Thyroid gland (tissue), 4 donors: ENCODE results near the gene NR1I2. TPM values are rescaled to one million over a fixed set of nuclear protein-coding genes. Genes with fewer than 3 reads are reported as not detected.

Experiments used
- DNase-seq, 2 donors: peaks; one replicate each; pipeline ENCODE4 v3.0.0-alpha.2; 2019
- H3K27ac ChIP-seq, 3 donors: fragments of 200-600 bp; sonication (generic); 1 replicate in 2 of 3; 2 replicates in 1 of 3; pipeline ENCODE4 v1.5.1; 2016 to 2019; ENCODE audit warnings: mild to moderate bottlenecking in 1 of 3, moderate library complexity in 1 of 3
- H3K27me3 ChIP-seq: fragments of 200-600 bp; sonication (generic); one replicate; pipeline ENCODE4 v1.5.1; 2019
- H3K36me3 ChIP-seq, 2 donors: fragments of 200-600 bp; sonication (generic); one replicate each; pipeline ENCODE4 v1.5.1; 2016 to 2019
- H3K4me1 ChIP-seq, 2 donors: fragments of 200-600 bp; sonication (generic); one replicate each; pipeline ENCODE4 v1.5.1; 2017 to 2019
- H3K4me3 ChIP-seq, 3 donors: fragments of 200-600 bp; sonication (generic); replicated peaks in 1 of 3; 1 replicate in 2 of 3; 2 replicates in 1 of 3; pipeline ENCODE4 v1.5.1; 2016; ENCODE audit warnings: mild to moderate bottlenecking in 1 of 3
- H3K9me3 ChIP-seq: fragments of 200-600 bp; sonication (generic); one replicate; pipeline ENCODE4 v1.5.1; 2017
- POLR2A ChIP-seq, 2 donors: fragments of 450-650 bp; IDR thresholded peaks; one replicate each; pipeline ENCODE4 v1.6.1; 2017; ENCODE audit warnings: antibody characterized with exemption in 2 of 2, mild to moderate bottlenecking in 2 of 2, moderate library complexity in 1 of 2
- WGBS, 2 donors: methylation state at CpG; one replicate each; pipeline ENCODE4 v1.1.5; 2017; 5-methylcytosine and 5-hydroxymethylcytosine counted together
- intact Hi-C: fragments of 100-400 bp; cut with DNase I; formaldehyde crosslinking; loops from one replicate; pipeline ENCODE4 v1.15.1; 2023
- total RNA-seq, 4 donors: library from RNA; depleted of rRNA; stranded (reverse); fragments of >200 nt; gene quantifications; one replicate each; pipeline ENCODE4 v1.2.3, GENCODE V29; 2016
- TF ChIP-seq, protein P1 (sequence below), 6 experiments: fragments of 200-600 bp in 3 of 6; fragments of 450-650 bp in 3 of 6; sonication (generic) in 3 of 6; IDR thresholded peaks; one replicate each; pipeline ENCODE4 v1.5.1; 2016 to 2019; ENCODE audit warnings: antibody characterized with exemption in 6 of 6, mild to moderate bottlenecking in 2 of 6, inconsistent platforms in 1 of 6, moderate library complexity in 1 of 6

The NR1I2 gene
- total RNA-seq, result under 1 TPM in 2 of 4 donors, not detected in 2; 0.54 to 0.67 TPM

DNA sequence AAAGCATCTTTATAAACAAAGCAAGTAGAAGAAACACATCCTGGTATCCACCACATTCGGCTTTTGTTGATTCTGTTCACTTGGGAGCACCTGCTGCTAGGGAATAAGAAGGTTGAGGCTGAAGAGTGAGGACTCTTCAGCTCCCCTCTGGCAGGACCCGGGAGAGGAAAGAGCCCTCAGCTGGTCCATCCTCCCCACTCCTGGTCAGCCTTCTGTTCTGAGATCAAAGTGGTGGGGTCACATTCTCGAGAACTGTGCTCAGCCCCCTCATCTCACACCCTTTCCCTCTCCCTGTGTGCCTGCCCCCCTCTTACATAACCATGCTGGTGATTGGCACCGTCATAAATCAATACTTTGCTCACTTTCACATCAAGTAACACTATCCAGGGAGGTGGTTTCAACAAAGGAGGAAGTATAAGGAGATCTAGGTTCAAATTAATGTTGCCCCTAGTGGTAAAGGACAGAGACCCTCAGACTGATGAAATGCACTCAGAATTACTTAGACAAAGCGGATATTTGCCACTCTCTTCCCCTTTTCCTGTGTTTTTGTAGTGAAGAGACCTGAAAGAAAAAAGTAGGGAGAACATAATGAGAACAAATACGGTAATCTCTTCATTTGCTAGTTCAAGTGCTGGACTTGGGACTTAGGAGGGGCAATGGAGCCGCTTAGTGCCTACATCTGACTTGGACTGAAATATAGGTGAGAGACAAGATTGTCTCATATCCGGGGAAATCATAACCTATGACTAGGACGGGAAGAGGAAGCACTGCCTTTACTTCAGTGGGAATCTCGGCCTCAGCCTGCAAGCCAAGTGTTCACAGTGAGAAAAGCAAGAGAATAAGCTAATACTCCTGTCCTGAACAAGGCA lies at the start of gene NR1I2:
TSS of gene NR1I2 (plus strand) at position 772 of the 869 bp plus-strand sequence.
- TF ChIP-seq POLR2A (IDR thresholded peaks at IDR 0.05), result no peak
- TF ChIP-seq, protein P1, sequence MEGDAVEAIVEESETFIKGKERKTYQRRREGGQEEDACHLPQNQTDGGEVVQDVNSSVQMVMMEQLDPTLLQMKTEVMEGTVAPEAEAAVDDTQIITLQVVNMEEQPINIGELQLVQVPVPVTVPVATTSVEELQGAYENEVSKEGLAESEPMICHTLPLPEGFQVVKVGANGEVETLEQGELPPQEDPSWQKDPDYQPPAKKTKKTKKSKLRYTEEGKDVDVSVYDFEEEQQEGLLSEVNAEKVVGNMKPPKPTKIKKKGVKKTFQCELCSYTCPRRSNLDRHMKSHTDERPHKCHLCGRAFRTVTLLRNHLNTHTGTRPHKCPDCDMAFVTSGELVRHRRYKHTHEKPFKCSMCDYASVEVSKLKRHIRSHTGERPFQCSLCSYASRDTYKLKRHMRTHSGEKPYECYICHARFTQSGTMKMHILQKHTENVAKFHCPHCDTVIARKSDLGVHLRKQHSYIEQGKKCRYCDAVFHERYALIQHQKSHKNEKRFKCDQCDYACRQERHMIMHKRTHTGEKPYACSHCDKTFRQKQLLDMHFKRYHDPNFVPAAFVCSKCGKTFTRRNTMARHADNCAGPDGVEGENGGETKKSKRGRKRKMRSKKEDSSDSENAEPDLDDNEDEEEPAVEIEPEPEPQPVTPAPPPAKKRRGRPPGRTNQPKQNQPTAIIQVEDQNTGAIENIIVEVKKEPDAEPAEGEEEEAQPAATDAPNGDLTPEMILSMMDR (IDR thresholded peaks at IDR 0.05), result no peak
- H3K4me3 ChIP-seq, result no peak within 1 kb of the TSS
- 74 to 75% methylated on average over 10 of the region's 10 CpGs for WGBS, 2 donors
- intact Hi-C loops, result no loop called here
- no peaks in the 10 kb centered on the region for H3K4me1 ChIP-seq
- H3K36me3 ChIP-seq, result no peaks in the 10 kb centered on the region
- H3K27ac ChIP-seq, result no peak within 1 kb of the TSS
- H3K27me3 ChIP-seq, result no peaks in the 10 kb centered on the region
- no peaks in the 10 kb centered on the region for H3K9me3 ChIP-seq
- no peak for DNase-seq

DNA sequence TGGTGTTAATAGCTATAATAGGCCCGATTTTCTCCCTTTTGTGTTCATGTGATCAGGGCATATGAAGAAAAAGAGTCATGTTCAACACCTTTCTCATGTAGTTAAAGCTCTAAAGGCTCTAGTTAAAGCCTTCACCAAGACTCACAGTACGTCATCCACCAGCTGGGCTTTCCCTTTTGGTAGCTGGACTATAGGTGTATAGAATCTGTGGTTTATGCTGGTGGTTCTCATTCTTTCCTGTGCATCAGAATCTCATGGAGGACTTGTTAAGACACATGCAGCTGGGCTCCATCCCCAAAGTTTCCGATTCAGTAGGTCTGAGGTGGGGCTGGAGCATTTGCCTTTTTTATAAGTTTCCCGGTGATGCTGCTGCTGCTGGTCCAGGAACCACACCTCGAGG lies 48.1 kb upstream of the NR1I2 start:
- TF ChIP-seq POLR2A (IDR thresholded peaks at IDR 0.05), result no peak
- TF ChIP-seq, protein P1 (IDR thresholded peaks at IDR 0.05), result no peak
- DNase-seq, result no peak
- H3K27ac ChIP-seq, result no peak overlapping the region
- H3K27me3 ChIP-seq, result no peaks in the 10 kb centered on the region
- H3K4me3 ChIP-seq, result no peak overlapping the region
- WGBS, 2 donors, result 93 to 95% methylated on average over 5 of the region's 5 CpGs
- H3K36me3 ChIP-seq, result peaks cover 5 to 8% of the 10 kb centered on the region in 2 donors
- no peaks in the 10 kb centered on the region for H3K9me3 ChIP-seq
- intact Hi-C loops, result no loop called here
- no peaks in the 10 kb centered on the region for H3K4me1 ChIP-seq

DNA sequence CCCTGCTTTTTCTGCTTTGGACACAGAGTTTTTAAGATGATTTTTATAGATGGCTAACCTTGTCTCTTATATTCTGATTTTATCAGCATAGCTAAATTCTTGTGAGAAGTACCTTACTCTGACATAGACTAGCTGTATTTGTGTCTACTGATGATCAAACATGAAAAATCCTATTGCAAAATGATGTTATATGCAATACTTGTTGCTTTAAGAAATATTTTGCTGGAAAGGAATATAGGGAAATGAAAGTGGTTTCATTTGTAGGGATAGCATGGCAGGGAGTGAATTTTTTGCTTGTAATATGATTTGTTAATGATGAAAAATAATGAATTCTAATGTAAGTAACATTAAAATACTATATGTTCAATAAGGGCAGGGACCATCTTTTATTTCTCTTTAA lies 43.2 kb upstream of the NR1I2 start:
- no peak for DNase-seq
- Histone ChIP-seq H3K4me3 (no peak overlapping the region), H3K27ac (no peak overlapping the region), H3K4me1 (no peaks in the 10 kb centered on the region), H3K27me3 (no peaks in the 10 kb centered on the region), H3K36me3 (peaks cover 0 to 4% of the 10 kb centered on the region in 2 donors), H3K9me3 (no peaks in the 10 kb centered on the region)
- intact Hi-C loops, result no loop called here
- TF ChIP-seq, protein P1 (IDR thresholded peaks at IDR 0.05), result no peak
- TF ChIP-seq POLR2A (IDR thresholded peaks at IDR 0.05), result no peak

DNA sequence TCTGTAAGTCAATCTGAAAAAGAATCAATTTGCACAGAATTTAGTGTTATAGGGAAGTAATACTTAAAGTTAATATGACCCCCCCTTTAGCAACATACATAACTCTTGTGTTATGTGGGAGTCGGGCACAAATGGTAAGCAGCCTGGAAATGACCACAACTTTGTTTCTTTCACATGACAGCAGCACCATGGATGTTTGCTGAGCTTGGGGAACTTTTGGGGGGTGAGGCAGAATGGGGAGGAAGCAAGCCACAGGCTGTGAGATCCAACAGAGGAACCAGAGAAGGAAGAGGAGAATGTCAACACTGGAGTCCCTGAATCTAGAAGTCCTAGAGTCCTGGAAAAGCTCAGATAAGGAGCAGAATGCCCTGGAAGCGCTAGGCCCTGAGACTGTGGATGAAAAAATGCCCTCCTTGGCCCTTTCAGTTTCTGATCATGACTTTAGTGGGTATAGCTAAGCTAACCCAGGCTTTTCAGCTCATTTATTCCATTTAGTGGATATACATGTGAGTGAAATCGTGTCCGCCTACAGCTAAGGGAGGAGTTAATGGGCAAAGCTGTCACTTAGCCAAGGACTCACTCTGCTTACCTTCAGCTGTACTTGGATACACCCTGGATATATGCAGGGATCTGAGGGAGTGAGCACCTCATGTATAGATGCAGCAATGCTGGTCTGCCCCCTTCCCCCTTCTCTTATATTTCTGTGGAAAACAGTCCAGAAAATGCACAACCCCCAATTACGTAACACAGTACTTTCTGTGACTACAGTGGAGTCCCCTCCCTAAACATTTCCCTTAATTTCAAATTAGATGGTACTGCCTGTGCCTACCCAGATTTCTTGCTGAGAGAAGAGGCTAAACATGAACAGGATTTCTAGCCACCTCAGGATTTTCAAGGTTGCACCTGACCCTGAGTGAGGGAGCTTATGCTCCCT lies 40.0 kb upstream of the NR1I2 start:
- H3K9me3 ChIP-seq, result no peaks in the 10 kb centered on the region
- DNase-seq, result no peak
- no peak overlapping the region for H3K27ac ChIP-seq
- no peaks in the 10 kb centered on the region for H3K27me3 ChIP-seq
- TF ChIP-seq POLR2A (IDR thresholded peaks at IDR 0.05), result no peak
- TF ChIP-seq, protein P1 (IDR thresholded peaks at IDR 0.05), result no peak
- peaks cover 0 to 24% of the 10 kb centered on the region in 2 donors for H3K36me3 ChIP-seq
- no peaks in the 10 kb centered on the region for H3K4me1 ChIP-seq
- 93 to 96% methylated on average over 5 of the region's 5 CpGs for WGBS, 2 donors
- intact Hi-C loops, result no loop called here
- no peak overlapping the region for H3K4me3 ChIP-seq
